Osteoblast (primary cell): Measurements from ENCODE around the gene ARID3A. TPM values are rescaled to one million over a fixed set of nuclear protein-coding genes. Genes with fewer than 3 reads are reported as not detected.

ENCODE experiments used
- DNase-seq: peaks from one replicate; pipeline ENCODE4 v3.0.0; 2011; ENCODE audit warnings: low spot score, mixed read lengths; ENCODE audit not compliant: insufficient read length; ENCODE audit errors: missing footprints
- H2AFZ ChIP-seq: 2 replicates; pipeline ENCODE4 v1.6.0; 2011; ENCODE audit warnings: mild to moderate bottlenecking, low read length
- H3K27ac ChIP-seq: 2 replicates; pipeline ENCODE4 v1.5.1; 2011; ENCODE audit warnings: mild to moderate bottlenecking, low read depth, low read length, moderate library complexity
- H3K27me3 ChIP-seq: 2 replicates; pipeline ENCODE4 v1.6.0; 2012; ENCODE audit warnings: mild to moderate bottlenecking, control low read depth, inconsistent platforms, low read length, moderate library complexity; ENCODE audit not compliant: insufficient read depth
- H3K36me3 ChIP-seq: 2 replicates; pipeline ENCODE4 v1.5.1; 2011; ENCODE audit warnings: mild to moderate bottlenecking, low read length, control low read depth, moderate library complexity; ENCODE audit not compliant: insufficient read depth
- H3K4me1 ChIP-seq: 2 replicates; pipeline ENCODE4 v1.5.1; 2011; ENCODE audit warnings: mild to moderate bottlenecking, low read length, control low read depth, moderate library complexity; ENCODE audit not compliant: insufficient read depth
- H3K4me2 ChIP-seq: 2 replicates; pipeline ENCODE4 v1.6.0; 2011; ENCODE audit warnings: mild to moderate bottlenecking, low read length; ENCODE audit not compliant: insufficient read depth
- H3K4me3 ChIP-seq: fragments of 200-600 bp; sonication (generic); 3 replicates; pipeline ENCODE4 v1.5.1; 2012; ENCODE audit warnings: mild to moderate bottlenecking, low read length, inconsistent platforms; ENCODE audit not compliant: insufficient read depth
- H3K79me2 ChIP-seq: 2 replicates; pipeline ENCODE4 v1.6.0; 2012; ENCODE audit warnings: mild to moderate bottlenecking, low read length, control low read depth, inconsistent platforms; ENCODE audit not compliant: insufficient read depth
- H3K9me3 ChIP-seq: 2 replicates; pipeline ENCODE4 v1.5.1; 2011; ENCODE audit warnings: low read depth, low read length, control low read depth
- H4K20me1 ChIP-seq: 2 replicates; pipeline ENCODE4 v1.6.0; 2012; ENCODE audit warnings: mild to moderate bottlenecking, low read length, control low read depth; ENCODE audit not compliant: insufficient read depth
- CTCF ChIP-seq: IDR thresholded peaks from 2 replicates; pipeline ENCODE4 v1.5.1; 2011; ENCODE audit warnings: mild to moderate bottlenecking, low read depth, low read length, moderate library complexity; ENCODE audit errors: extremely low read depth
- total RNA-seq: library from RNA; depleted of rRNA; stranded (reverse); fragments of >200 nt; gene quantifications from 2 replicates; pipeline ENCODE4 v1.2.3, GENCODE V29; 2012

ARID3A gene
- total RNA-seq, 1 donor: 21.7 TPM

- Histone ChIP-seq H3K4me3 (no peak overlapping the region), H3K36me3 (no peaks in the 10 kb centered on the region), H3K27ac (no peak overlapping the region), H4K20me1 (peaks cover 17% of the 10 kb centered on the region), H3K27me3 (no peaks in the 10 kb centered on the region), H3K4me2 (no peak overlapping the region), H2AFZ (no peak overlapping the region), H3K79me2 (peaks cover 26% of the 10 kb centered on the region), H3K4me1 (peaks cover 6% of the 10 kb centered on the region), H3K9me3 (no peaks in the 10 kb centered on the region)
- no peak for DNase-seq
- TF ChIP-seq CTCF: no peak
Measured at GRCh38 chr19:947707-948539, 22.1 kb downstream of the ARID3A start.

GRCh38 chr19:948842-949496 is 23.1 kb downstream of the ARID3A start:
- no peak overlapping the region for H3K4me2 ChIP-seq
- no peaks in the 10 kb centered on the region for H3K36me3 ChIP-seq
- TF ChIP-seq CTCF: no peak
- no peak overlapping the region for H3K27ac ChIP-seq
- H3K79me2 ChIP-seq: peaks cover 27% of the 10 kb centered on the region
- peaks cover 13% of the 10 kb centered on the region for H4K20me1 ChIP-seq
- no peak for DNase-seq
- H3K27me3 ChIP-seq: no peaks in the 10 kb centered on the region
- H3K9me3 ChIP-seq: no peaks in the 10 kb centered on the region
- H3K4me3 ChIP-seq: no peak overlapping the region
- H3K4me1 ChIP-seq: peaks cover 6% of the 10 kb centered on the region
- no peak overlapping the region for H2AFZ ChIP-seq

- H2AFZ ChIP-seq: no peak overlapping the region
- no peak overlapping the region for H3K4me2 ChIP-seq
- TF ChIP-seq CTCF: no peak
- H3K36me3 ChIP-seq: no peaks in the 10 kb centered on the region
- peaks cover 4% of the 10 kb centered on the region for H4K20me1 ChIP-seq
- no peaks in the 10 kb centered on the region for H3K27me3 ChIP-seq
- H3K27ac ChIP-seq: no peak overlapping the region
- H3K4me3 ChIP-seq: no peak overlapping the region
- peaks cover 20% of the 10 kb centered on the region for H3K79me2 ChIP-seq
- H3K9me3 ChIP-seq: no peaks in the 10 kb centered on the region
- peaks cover 6% of the 10 kb centered on the region for H3K4me1 ChIP-seq
- no peak for DNase-seq
Measured at GRCh38 chr19:950352-951066, 24.7 kb downstream of the ARID3A start.
